GM12873 (cell line): ENCODE measurements around the gene KDM4B.

ENCODE experiments used
- TF ChIP-seq, protein P1 (sequence below): IDR thresholded peaks from 2 replicates; pipeline ENCODE4 v1.5.1; 2012; ENCODE audit warnings: low read depth, mild to moderate bottlenecking, moderate library complexity, low read length, control low read depth; ENCODE audit not compliant: insufficient read depth; ENCODE audit errors: missing control alignments

The KDM4B gene

DNA sequence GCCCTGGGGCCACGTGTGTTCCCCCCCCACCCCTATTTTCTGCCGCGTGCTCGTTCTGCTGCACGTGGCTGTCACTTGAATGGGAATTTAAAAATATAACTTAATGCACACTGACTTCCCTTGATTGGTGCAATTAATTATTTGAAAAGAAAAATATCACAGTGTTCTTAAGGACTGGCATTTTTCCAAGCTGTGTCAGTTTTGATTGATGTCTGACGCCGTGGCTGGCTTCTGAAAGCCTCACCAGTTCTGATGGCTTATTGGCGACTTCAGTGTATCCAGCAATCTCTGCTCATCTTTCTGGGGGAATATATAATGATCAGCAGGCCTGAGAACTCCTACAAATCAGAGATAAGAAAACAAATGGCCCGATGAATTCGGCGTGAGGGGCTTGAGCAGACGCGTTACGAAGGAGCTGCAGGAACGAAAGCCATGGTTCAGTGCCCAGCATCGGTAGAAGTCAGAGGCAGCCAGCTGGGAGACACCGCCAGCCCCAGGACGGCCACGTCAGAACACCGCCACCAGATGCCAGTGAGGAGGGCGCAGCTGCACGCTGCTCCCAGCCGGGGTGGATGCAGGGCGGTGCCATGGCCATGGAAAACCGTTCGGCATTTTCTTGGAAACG, 111.2 kb downstream of the KDM4B start:
- TF ChIP-seq, protein P1, sequence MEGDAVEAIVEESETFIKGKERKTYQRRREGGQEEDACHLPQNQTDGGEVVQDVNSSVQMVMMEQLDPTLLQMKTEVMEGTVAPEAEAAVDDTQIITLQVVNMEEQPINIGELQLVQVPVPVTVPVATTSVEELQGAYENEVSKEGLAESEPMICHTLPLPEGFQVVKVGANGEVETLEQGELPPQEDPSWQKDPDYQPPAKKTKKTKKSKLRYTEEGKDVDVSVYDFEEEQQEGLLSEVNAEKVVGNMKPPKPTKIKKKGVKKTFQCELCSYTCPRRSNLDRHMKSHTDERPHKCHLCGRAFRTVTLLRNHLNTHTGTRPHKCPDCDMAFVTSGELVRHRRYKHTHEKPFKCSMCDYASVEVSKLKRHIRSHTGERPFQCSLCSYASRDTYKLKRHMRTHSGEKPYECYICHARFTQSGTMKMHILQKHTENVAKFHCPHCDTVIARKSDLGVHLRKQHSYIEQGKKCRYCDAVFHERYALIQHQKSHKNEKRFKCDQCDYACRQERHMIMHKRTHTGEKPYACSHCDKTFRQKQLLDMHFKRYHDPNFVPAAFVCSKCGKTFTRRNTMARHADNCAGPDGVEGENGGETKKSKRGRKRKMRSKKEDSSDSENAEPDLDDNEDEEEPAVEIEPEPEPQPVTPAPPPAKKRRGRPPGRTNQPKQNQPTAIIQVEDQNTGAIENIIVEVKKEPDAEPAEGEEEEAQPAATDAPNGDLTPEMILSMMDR, result no peak

DNA sequence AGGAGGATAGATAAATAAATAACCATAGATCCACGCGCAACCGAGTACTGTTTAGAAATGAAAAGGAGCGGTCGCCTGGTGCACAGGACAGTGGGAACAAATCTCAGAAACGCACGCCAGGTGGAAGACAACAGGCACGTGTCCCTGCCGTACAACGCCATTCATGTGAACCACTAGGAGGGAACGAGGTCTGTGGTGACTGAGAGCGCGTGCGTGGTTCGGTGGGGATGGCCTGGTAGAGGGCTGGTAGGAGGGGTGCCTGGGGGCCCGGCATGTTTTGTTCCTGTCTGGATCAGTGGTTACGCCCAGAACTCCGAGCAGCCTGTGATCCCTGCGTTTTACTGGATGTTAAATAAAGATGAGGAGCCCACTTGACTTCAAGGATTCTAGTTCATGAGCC, 111.9 kb downstream of the KDM4B start:
- TF ChIP-seq, protein P1, result no peak

DNA sequence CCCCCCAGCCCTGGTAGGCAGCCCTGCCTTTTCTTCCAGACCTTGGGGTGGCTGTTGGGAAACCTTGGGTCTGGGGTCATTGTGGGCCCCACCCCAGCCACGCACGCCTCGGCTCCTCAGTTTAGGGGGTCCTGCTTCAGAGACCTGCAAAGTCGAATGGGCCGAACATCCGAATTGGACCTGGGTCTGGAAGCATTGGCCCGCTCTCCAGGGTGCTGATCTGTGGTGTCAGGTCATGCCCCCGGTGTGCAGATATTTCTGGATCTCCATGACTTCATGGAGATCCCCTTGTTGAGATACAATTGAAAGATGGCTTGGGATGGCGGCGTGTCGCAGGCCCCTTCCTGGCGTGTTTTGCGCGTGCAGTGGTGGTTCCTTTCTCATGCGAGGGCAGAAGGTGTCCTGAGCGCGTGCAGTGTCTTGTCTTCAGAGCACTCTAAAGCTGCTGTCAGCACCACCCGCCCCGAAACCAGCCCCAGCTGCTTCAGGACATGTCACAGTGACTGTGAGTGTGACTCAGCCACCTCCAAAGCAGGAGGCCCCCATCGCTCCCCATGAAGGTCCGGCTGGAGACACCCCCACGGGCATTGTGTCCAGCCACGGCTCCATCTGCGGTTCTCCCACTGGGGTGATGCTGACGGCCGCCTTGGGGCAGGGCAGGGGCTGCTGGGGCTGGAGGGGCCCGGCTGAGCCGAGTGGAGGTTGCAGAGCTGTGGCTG, 112.7 kb downstream of the KDM4B start:
- TF ChIP-seq, protein P1, result no peak

DNA sequence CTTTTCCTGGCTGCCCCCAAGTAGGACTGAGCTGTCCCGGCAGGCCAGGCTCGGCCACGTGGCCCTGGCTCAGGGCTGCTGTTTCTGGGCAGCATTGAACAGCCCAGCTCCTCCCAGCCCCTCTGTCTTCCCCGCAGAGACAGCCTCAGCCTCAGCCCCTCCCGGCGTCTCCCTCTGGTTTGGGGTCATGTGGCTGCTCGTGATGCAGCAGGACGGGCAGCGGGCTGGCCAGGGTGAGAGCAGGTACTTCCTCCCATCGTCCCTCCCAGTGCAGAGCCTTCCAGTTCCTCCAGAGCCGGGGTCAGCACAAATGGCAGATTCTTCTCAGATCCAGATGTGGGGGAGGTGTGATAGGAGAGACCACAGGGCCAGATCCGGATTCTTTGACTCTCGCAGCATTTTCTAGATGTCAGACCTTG, 114.6 kb downstream of the KDM4B start:
- TF ChIP-seq, protein P1, result no peak

DNA sequence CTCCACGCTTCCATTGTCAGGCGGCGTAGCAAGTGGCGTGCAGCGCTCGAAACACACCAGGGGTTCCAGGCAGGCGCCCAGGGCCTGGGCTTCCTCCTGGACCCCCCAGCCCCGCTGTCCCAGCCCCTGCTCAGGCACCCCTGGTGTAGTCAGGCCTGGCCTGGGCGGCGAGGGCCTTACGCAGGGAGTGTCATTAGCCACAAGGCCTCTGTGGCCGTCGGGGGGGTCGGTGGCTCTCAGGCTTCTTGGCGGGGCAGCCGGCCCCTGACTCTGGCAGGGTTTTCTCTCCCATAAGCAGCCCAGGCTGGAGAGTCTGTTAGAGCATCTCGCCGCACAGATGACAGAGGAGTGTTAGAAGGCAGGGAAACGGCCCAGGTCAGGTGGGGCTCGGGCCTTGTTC, 116.7 kb downstream of the KDM4B start:
- TF ChIP-seq, protein P1, result no peak

DNA sequence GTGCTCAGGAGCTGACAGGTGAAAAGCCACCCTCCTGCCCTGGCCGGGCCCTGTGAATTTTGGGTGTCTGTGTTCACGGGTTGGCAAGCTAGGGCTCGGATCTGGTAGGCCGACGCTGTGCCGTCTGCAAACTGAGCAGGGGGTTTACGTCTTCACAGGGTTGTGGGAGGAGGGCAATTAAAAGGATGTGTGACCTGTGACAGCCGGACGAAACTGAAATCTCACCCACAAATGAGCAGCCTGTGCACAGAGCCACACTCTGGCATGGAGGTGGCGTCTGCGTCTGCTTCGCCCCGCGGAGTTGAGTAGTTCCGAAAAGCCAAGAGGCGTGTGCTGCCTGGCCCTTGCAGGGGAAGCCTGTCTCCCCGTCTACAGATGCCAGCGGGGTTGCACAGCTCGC, 117.3 kb downstream of the KDM4B start:
- TF ChIP-seq, protein P1, result no peak

DNA sequence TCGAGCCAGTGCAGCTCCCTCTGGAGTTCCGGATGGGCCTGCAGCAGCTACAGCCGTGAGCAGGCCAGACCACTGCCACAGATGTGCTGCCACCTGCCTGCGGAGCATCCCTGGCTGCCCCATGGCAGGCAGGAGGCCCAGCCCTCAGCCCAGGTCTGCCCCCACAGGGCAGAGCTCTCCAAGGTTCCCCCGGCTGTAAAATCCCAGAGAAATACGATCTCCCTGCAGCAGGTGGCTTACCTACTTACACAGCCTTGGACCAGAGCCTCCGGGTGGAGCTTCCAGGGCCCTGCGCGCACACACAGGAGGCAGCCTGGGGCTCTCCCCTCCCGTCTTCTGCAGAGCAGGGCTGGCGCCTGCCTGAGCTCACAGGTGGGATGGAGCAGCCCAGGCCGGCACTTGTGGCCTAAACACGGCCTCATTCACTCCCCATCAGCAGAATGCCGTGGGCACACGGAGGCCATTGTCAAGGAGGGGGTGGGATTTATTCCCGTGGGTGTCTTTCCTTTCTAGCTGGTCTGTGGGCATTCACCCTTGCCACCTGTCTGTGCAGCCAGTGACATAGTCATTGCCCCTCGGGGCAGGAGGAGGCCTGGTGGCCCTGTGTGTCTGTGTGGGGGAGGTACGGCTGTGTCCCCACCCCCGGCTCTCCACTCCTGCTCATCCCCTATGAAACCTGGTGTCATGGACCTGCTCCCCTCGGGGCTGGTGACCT, 118.0 kb downstream of the KDM4B start:
- TF ChIP-seq, protein P1, result no peak
